OCI-LY1 (cell line): ENCODE results near the gene DISP2.

Source experiments
- EZH2 ChIP-seq: fragments of 200-600 bp; sonication (generic), shearing (Covaris generic); IDR thresholded peaks from 2 replicates; pipeline ENCODE4 v1.8.0; 2017; ENCODE audit warnings: borderline replicate concordance, mixed run types, mild to moderate bottlenecking, antibody characterized with exemption, low read length, moderate library complexity, mixed read lengths
- TF ChIP-seq, protein P1 (sequence below): fragments of 200-600 bp; sonication (generic), shearing (Covaris generic); IDR thresholded peaks from 2 replicates; pipeline ENCODE4 v1.5.1; 2017; ENCODE audit warnings: mild to moderate bottlenecking, antibody characterized with exemption, low read length, moderate library complexity, mixed read lengths

DNA sequence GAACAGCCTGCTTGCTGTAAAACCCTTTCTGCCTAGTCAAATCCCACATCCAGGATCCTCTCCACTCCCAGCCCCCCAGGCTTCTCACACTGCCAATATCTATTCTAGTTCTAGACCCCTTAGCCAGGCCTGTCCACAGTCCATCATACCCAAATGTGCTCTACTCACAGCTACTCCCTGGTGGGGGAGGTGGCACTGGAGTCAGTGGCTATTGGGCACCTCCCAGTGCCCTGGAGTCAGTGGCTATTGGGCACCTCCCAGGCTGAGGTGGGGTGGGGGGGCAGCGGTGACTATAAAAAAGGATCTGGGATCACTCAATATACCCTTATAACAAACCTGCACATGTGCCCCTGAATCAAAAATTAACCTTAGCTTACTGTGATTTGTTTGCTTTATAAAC, 773 bp upstream of the DISP2 start:
- TF ChIP-seq, protein P1, sequence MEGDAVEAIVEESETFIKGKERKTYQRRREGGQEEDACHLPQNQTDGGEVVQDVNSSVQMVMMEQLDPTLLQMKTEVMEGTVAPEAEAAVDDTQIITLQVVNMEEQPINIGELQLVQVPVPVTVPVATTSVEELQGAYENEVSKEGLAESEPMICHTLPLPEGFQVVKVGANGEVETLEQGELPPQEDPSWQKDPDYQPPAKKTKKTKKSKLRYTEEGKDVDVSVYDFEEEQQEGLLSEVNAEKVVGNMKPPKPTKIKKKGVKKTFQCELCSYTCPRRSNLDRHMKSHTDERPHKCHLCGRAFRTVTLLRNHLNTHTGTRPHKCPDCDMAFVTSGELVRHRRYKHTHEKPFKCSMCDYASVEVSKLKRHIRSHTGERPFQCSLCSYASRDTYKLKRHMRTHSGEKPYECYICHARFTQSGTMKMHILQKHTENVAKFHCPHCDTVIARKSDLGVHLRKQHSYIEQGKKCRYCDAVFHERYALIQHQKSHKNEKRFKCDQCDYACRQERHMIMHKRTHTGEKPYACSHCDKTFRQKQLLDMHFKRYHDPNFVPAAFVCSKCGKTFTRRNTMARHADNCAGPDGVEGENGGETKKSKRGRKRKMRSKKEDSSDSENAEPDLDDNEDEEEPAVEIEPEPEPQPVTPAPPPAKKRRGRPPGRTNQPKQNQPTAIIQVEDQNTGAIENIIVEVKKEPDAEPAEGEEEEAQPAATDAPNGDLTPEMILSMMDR: no peak
- TF ChIP-seq EZH2: no peak
